Measurements from ENCODE around the gene ZMIZ1.
A peak's percentile ranks its signal among the peaks of the same experiment; 100 is the strongest.
"Not testable (repeated sequence)": the region's sequence is repeated elsewhere in the genome, so short reads cannot be mapped to it uniquely, and the experiment has no call there.

ZMIZ1 gene

GRCh38 chr10:79034271-79034876, 34.4 kb upstream of the ZMIZ1 start:
- no peak for DNase-seq

GRCh38 chr10:79036416-79036815, 32.4 kb upstream of the ZMIZ1 start:
- not testable (repeated sequence) for DNase-seq

- DNase-seq: no peak
These were observed 30.5 kb upstream of the ZMIZ1 start for GRCh38 chr10:79038104-79038840.

- DNase-seq: no peak
These were observed 29.9 kb upstream of the ZMIZ1 start for GRCh38 chr10:79038841-79039201.

- no peak for DNase-seq
These were observed 25.9 kb upstream of the ZMIZ1 start for GRCh38 chr10:79042639-79043411.

- no peak for DNase-seq
These were observed 24.6 kb upstream of the ZMIZ1 start for GRCh38 chr10:79044036-79044632.

GRCh38 chr10:79044846-79045245, 23.9 kb upstream of the ZMIZ1 start:
- no peak for DNase-seq

- DNase-seq: no peak
These were observed 23.1 kb upstream of the ZMIZ1 start for GRCh38 chr10:79045566-79046175.

- DNase-seq: no peak
These were observed 22.4 kb upstream of the ZMIZ1 start for GRCh38 chr10:79046326-79046725.

- DNase-seq: no peak
These were observed 21.8 kb upstream of the ZMIZ1 start for GRCh38 chr10:79046741-79047583.

- DNase-seq: no peak
These were observed 21.2 kb upstream of the ZMIZ1 start for GRCh38 chr10:79047584-79047874.

- DNase-seq: peak; percentile 51
These were observed 20.7 kb upstream of the ZMIZ1 start for GRCh38 chr10:79047875-79048638.

GRCh38 chr10:79048639-79049550, 19.9 kb upstream of the ZMIZ1 start:
- no peak for DNase-seq

GRCh38 chr10:79049931-79050895, 18.6 kb upstream of the ZMIZ1 start:
- DNase-seq: no peak

GRCh38 chr10:79050896-79051555, 17.7 kb upstream of the ZMIZ1 start:
- DNase-seq: no peak

GRCh38 chr10:79051766-79052165, 17.0 kb upstream of the ZMIZ1 start:
- no peak for DNase-seq

- DNase-seq: no peak
These were observed 16.3 kb upstream of the ZMIZ1 start for GRCh38 chr10:79052291-79053080.

GRCh38 chr10:79053081-79053434, 15.7 kb upstream of the ZMIZ1 start:
- DNase-seq: no peak

All from activated CD4-positive, alpha-beta T cell treated with anti-CD3 and anti-CD28 coated beads, Interleukin-2, amount 50 U/mL, for 16 hours (primary cell).